PFSK-1 (cell line): ENCODE measurements around the gene ZNF611.

Source experiments
- FOXP2 ChIP-seq: optimal IDR thresholded peaks from 2 replicates; pipeline ENCODE3; 2011; ENCODE audit warnings: borderline replicate concordance, control low read depth, inconsistent platforms; ENCODE audit not compliant: insufficient read depth; ENCODE audit errors: extremely low read length, extremely low read depth
- POLR2AphosphoS5 ChIP-seq: IDR thresholded peaks from 2 replicates; pipeline ENCODE4 v1.6.1; 2012; ENCODE audit warnings: low read depth, mild to moderate bottlenecking, control low read depth, low read length, moderate library complexity
- REST ChIP-seq, 2 experiments: IDR thresholded peaks; 2 replicates each; pipeline versions ENCODE4 v1.6.1 to v1.8.0; 2011 to 2012; ENCODE audit warnings: low read depth in 2 of 2, low read length in 2 of 2, control low read depth in 1 of 2, inconsistent platforms in 1 of 2, mild to moderate bottlenecking in 1 of 2, moderate library complexity in 1 of 2; ENCODE audit not compliant: insufficient read depth in 1 of 2
- SIN3A ChIP-seq: IDR thresholded peaks from 2 replicates; pipeline ENCODE4 v1.6.1; 2012; ENCODE audit warnings: mild to moderate bottlenecking, low read length, moderate library complexity, borderline replicate concordance; ENCODE audit not compliant: insufficient read depth
- TAF1 ChIP-seq: IDR thresholded peaks from 2 replicates; pipeline ENCODE4 v1.6.1; 2012; ENCODE audit warnings: low read length, control low read depth, borderline replicate concordance; ENCODE audit not compliant: insufficient read depth

ZNF611 gene

GRCh38 chr19:52694921-52695320, 39.9 kb downstream of the ZNF611 start:
- TF ChIP-seq TAF1: no peak
- TF ChIP-seq POLR2AphosphoS5: no peak
- TF ChIP-seq SIN3A: no peak
- TF ChIP-seq FOXP2: no peak
- no peak for TF ChIP-seq REST (IDR thresholded peaks at IDR 0.05; ENCODE audit: insufficient read depth in 1 of 2, low read depth in 2 of 2, low read length in 2 of 2)

GRCh38 chr19:52692431-52693008, 42.3 kb downstream of the ZNF611 start:
- TF ChIP-seq TAF1 (no peak), FOXP2 (no peak), SIN3A (no peak), REST (IDR thresholded peaks at IDR 0.05; ENCODE audit: insufficient read depth in 1 of 2, low read depth in 2 of 2, low read length in 2 of 2) (no peak), POLR2AphosphoS5 (no peak)

- no peak for TF ChIP-seq REST (IDR thresholded peaks at IDR 0.05; ENCODE audit: insufficient read depth in 1 of 2, low read depth in 2 of 2, low read length in 2 of 2)
- no peak for TF ChIP-seq SIN3A
- TF ChIP-seq FOXP2: no peak
- no peak for TF ChIP-seq POLR2AphosphoS5
- TF ChIP-seq TAF1: no peak
Measured at GRCh38 chr19:52691737-52692136, 43.1 kb downstream of the ZNF611 start.

GRCh38 chr19:52691215-52691610, 43.6 kb downstream of the ZNF611 start:
- TF ChIP-seq SIN3A (no peak), FOXP2 (no peak), TAF1 (no peak), REST (IDR thresholded peaks at IDR 0.05; ENCODE audit: insufficient read depth in 1 of 2, low read depth in 2 of 2, low read length in 2 of 2) (no peak), POLR2AphosphoS5 (no peak)
